ENCODE data around the gene GPSM3.
"Not testable (repeated sequence)": the region's sequence is repeated elsewhere in the genome, so short reads cannot be mapped to it uniquely, and the experiment has no call there.

The GPSM3 gene

DNA sequence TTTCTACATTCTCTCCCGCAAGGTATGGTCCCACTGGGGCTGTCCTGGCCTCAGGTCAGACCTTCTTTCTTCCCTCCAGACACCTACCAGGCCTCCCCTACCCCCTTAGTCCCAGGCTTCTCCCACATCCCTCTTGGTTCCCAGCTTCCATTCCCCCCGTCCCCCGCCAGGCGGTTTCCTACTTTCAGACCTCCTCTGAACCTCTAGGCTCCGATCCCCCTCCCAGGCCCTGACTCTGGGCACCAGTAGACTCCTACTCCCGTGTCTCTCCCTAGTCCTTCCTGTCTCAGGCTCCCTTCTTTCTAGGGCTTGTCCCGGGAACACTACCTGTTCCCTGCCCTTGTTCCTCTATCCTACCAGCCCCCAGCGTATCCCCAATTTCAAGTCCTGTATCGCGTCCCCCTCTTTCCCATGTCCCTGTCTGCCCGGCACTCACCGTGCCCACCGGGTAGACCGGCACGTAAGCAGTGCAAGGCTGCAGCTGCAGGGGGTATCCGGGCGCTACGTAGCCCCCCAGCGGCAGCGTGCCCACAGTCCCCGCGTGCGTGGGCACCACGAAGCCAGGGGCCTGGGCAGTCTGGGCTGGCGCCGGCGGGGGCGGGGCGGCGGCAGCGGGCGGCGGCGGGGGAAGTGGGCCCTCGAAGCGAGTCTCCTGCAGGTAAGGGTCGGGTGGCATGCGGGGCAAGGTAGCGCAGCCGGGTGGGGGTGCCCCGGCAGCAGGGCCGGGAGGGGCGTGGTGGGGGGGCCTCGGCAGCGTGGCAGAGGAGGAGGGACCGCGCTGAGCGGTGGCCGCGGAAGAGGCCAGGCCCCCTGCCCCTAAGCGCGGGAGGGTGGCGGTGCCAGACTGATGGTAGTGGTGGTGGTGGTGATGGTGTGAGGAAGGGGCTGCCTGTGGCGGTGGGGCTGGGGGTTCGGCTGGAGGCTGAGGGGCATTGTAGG is 42.2 kb downstream of the GPSM3 start:
- DNase-seq (ENCODE audit: low read depth) = no peak

DNA sequence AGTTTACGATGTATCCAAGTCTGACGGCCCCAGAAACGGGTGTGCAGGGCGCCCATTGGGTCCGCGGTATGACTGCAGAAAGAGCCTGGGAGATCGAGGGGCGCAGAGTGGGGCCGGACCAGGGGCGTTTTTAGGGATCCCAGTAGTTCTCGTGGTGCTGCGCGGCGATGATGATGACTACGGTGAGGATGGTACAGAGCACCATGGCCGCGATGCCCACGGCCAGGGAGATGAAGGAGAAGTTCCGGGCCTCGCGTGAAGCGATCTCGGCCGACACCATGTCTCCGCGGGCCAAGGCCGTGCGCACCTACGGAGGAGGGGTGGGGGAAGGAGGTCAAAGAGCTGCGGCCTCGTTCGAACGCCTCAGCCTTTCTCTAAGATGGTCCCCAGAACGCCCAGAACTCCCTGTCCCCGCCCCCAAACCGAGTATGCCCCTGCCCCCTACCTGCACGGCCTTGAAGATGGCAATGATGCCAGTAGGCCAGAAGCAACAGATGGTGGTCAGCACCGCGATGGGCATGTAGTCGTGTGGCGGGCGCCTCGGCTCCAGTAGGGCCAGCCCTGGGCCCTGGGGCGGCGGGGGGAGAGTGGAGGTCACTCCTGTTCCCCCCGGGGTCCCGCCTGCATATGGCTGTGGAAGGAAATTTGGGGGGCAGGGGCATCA is 43.2 kb downstream of the GPSM3 start:
- no peak for DNase-seq (ENCODE audit: low read depth)

DNA sequence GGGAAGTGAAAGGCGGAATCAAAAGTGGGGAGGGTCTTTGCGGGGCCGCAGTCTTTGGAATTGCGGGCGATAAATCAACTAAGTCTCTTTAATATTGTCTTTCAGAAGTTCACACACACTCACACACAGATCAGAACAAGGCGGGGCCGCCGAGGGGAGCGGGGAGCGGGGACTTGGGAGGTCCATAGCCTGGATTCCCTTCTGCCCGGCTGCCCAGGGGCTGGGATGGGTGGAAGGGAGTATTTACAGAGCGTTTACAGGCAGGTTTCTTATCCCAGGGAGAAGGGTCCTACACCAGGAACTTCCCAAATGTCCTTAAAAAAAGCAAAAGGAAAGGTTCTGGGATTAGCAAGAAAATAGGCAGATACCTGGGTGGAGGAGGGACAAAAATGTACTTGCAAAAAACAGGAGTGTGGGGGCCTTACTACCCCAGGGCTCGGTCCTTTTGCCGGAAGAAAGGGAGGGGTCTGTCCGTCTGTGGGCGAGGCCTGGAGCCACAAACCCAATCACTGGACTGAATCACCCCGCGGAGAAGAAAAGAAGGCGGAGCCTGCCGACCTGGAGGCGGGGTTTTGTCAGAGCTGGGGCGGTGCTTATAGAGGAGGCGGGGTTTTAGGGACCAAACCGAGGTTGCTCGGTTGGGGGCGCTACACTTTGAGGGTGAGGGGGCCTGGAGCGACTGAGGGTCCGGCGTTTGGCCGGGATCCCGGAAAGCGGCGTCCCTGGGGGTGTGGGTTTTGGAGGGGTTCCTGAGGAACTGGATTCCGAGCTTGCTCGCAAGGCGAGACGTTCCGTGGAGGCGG is 44.0 kb downstream of the GPSM3 start:
- no peak for DNase-seq (ENCODE audit: low read depth)

DNA sequence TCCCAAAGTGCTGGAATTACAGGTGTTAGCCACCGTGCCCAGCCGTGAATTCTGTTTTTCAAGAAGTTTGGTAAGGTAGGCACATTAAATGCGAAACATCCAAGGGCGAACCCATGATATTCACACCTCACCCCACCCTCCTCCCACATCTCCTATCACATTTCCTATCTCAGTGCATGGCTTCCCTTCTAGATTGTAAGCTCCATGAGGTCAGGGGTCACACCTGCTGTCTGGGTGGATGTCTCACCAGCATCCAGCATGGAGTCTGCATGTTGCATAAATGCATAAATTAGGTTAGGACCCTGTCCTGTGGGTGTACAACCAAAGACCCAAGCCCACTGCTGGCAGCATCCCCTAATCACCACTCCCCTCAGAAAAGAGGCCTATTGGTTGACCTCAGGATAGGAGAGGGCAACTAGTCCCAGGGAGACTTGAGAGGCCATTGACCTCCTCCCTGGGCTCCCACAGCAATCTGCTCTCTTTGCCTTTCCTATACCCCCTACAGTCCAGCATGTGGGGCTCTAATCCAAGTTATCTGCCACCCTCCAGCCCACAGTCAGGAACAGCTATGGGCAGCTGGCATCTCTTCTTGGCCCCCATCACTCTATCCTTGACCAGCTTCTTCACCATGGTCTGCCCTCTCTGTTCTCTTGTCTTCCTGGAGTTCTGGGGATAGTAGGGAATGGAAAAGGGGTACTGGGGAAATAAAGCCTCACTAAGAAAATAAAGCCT is 44.9 kb downstream of the GPSM3 start:
- no peak for DNase-seq (ENCODE audit: low read depth)

DNA sequence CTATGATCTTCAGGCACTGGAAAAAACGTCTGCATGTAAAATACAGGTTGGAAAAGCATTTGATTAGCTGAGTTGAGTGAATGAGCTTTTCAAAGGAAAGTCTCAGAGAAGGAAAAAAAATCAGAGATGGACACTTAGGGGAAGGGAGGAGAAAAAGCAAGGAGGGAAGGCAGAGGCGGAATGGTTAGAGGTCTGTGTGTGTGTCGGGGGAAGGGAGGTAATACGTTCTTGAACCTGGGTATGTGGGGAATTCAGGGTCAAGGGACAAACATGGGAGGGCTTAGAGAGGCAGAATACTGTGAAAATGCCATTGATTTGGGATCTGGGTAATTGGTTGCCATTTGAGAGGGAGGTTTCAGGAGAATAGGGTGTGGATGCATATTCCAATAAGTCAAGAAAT is 45.8 kb downstream of the GPSM3 start:
- no peak for DNase-seq (ENCODE audit: low read depth)

DNA sequence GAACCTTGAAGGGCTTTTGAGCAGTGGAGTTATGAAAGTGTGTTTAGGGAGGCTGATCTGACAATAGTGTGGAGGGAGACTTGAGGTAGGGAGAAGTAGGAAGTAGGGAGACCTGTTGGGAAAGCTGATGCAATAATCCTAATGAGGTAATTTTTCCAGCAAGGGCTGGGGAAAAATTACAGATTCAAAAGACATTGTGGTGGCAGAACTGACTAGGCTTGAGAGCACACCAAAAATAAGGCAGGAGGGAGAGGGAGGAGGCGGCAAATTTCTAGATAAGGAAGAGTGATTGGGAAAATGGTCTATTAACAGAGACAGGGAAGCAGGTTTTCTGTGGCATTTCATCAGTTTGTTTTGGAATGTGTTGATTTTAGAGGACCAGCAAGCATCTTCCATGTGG is 46.2 kb downstream of the GPSM3 start:
- DNase-seq (ENCODE audit: low read depth) = no peak

DNA sequence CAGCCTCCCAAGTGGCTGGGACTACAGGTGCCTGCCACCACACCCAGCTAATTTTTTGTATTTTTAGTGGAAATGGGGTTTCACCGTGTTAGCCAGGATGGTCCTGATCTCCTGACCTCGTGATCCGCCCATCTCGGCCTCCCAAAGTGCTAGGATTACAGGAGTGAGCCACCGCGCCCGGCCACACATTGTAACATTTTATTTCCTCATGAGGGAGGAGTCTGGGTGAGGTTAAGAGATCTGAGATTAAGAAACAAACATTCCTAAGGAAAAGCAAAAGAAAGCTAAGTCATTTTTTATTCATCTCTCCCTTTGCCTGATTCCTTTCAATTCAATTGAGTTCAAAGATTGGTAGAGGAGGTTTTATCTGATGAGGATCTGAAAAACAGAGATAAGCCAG is 48.2 kb downstream of the GPSM3 start:
- not testable (repeated sequence) for DNase-seq (ENCODE audit: low read depth)

Data from HS-27A (cell line).